Activated naive CD8-positive, alpha-beta T cell (primary cell): ENCODE results near the gene SFI1.
"Not testable (repeated sequence)": the region's sequence is repeated elsewhere in the genome, so short reads cannot be mapped to it uniquely, and the experiment has no call there.

ENCODE experiments used
- H3K27ac Mint-ChIP-seq: one replicate; pipeline ENCODE4 v1.8.0; 2021; ENCODE audit warnings: mixed read lengths
- H3K27me3 Mint-ChIP-seq: one replicate; pipeline ENCODE4 v1.8.0; 2021; ENCODE audit warnings: mixed read lengths
- H3K36me3 Mint-ChIP-seq: one replicate; pipeline ENCODE4 v1.8.0; 2021; ENCODE audit warnings: mixed read lengths
- H3K4me1 Mint-ChIP-seq: one replicate; pipeline ENCODE4 v1.8.0; 2021; ENCODE audit warnings: low read depth, mixed read lengths
- H3K4me3 Mint-ChIP-seq: one replicate; pipeline ENCODE4 v1.8.0; 2021; ENCODE audit warnings: mild to moderate bottlenecking, mixed read lengths
- H3K9me3 Mint-ChIP-seq: one replicate; pipeline ENCODE4 v1.8.0; 2021; ENCODE audit warnings: low read depth, mixed read lengths

The SFI1 gene

GRCh38 chr22:31556627-31557203 lies 60.4 kb downstream of the SFI1 start:
- H3K36me3 Mint-ChIP-seq = no peaks in the 10 kb centered on the region
- no peaks in the 10 kb centered on the region for H3K9me3 Mint-ChIP-seq
- no peak overlapping the region for H3K4me3 Mint-ChIP-seq
- peaks cover 10% of the 10 kb centered on the region for H3K4me1 Mint-ChIP-seq
- H3K27me3 Mint-ChIP-seq = no peaks in the 10 kb centered on the region
- no peak overlapping the region for H3K27ac Mint-ChIP-seq

GRCh38 chr22:31558546-31558945 lies 62.2 kb downstream of the SFI1 start:
- H3K9me3 Mint-ChIP-seq, H3K27ac Mint-ChIP-seq, H3K27me3 Mint-ChIP-seq, H3K36me3 Mint-ChIP-seq, H3K4me1 Mint-ChIP-seq, H3K4me3 Mint-ChIP-seq: not testable (repeated sequence)

- Mint-ChIP-seq H3K4me3 (no peak overlapping the region), H3K4me1 (peaks cover 2% of the 10 kb centered on the region), H3K27me3 (no peaks in the 10 kb centered on the region), H3K36me3 (no peaks in the 10 kb centered on the region), H3K27ac (peak overlapping the region; percentile 54), H3K9me3 (no peaks in the 10 kb centered on the region)
Measured at GRCh38 chr22:31561238-31561887, 65.0 kb downstream of the SFI1 start.

- no peaks in the 10 kb centered on the region for H3K36me3 Mint-ChIP-seq
- H3K27ac Mint-ChIP-seq = no peak overlapping the region
- no peaks in the 10 kb centered on the region for H3K4me1 Mint-ChIP-seq
Measured at GRCh38 chr22:31561970-31562369, 65.6 kb downstream of the SFI1 start.

GRCh38 chr22:31566484-31566883 lies 70.1 kb downstream of the SFI1 start:
- no peak overlapping the region for H3K4me3 Mint-ChIP-seq
- peaks cover 2% of the 10 kb centered on the region for H3K4me1 Mint-ChIP-seq
- H3K27ac Mint-ChIP-seq = peak overlapping the region; percentile 16
- peaks cover 10% of the 10 kb centered on the region for H3K36me3 Mint-ChIP-seq
- H3K9me3 Mint-ChIP-seq = no peaks in the 10 kb centered on the region
- no peaks in the 10 kb centered on the region for H3K27me3 Mint-ChIP-seq

More at GRCh38 chr22:31561970-31562369, 65.6 kb downstream of the SFI1 start:
- Mint-ChIP-seq H3K27me3 (no peaks in the 10 kb centered on the region), H3K4me3 (no peak overlapping the region), H3K9me3 (no peaks in the 10 kb centered on the region)

DNA sequence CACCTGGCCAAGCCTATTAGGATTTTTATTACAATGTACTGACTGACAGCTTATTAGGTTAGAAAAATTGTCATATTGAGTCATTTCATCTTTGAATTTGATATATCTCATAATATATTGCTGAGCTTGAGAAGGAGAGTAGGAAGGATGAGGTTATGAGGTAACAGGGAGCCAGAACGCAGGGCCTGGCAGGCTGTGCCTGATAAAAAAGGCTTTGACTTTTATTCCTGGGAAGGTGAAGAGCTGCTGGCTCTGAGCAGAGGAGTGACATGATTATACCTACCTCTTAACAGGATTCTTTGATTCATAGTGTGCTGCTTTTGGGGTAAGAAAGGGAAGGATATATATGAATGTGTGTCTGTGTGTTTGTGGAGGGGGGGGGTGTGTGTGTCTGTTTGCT lies 70.9 kb downstream of the SFI1 start:
- Mint-ChIP-seq H3K36me3 (peaks cover 13% of the 10 kb centered on the region), H3K4me1 (peaks cover 2% of the 10 kb centered on the region), H3K27me3 (no peaks in the 10 kb centered on the region), H3K27ac (no peak overlapping the region), H3K9me3 (no peaks in the 10 kb centered on the region), H3K4me3 (no peak overlapping the region)

GRCh38 chr22:31567702-31568101 lies 71.4 kb downstream of the SFI1 start:
- Mint-ChIP-seq H3K4me3 (no peak overlapping the region), H3K27me3 (no peaks in the 10 kb centered on the region), H3K27ac (peak overlapping the region; percentile 79), H3K9me3 (no peaks in the 10 kb centered on the region), H3K4me1 (peaks cover 2% of the 10 kb centered on the region), H3K36me3 (peaks cover 13% of the 10 kb centered on the region)

DNA sequence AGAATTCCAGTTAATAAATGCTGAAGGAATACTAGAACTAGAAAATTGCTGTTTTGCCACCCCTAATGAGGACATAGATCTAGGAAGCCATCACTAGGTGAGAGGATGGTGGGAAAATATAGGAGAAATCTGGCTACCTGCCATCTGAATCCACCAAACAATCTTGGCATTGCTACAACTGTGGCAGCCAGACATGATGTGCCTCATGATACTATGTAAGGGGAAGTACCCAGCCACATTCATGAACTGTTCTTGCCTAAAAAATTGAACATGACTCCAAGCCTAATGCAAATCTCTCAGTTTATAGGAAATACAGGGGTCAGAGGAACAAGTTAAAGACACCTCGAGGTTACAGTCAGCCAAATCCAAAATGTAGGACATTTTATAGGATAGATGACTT lies 72.8 kb downstream of the SFI1 start:
- Mint-ChIP-seq H3K4me3 (no peak overlapping the region), H3K27me3 (no peaks in the 10 kb centered on the region), H3K4me1 (peaks cover 2% of the 10 kb centered on the region), H3K27ac (peak overlapping the region; percentile 68), H3K36me3 (peaks cover 13% of the 10 kb centered on the region), H3K9me3 (no peaks in the 10 kb centered on the region)

DNA sequence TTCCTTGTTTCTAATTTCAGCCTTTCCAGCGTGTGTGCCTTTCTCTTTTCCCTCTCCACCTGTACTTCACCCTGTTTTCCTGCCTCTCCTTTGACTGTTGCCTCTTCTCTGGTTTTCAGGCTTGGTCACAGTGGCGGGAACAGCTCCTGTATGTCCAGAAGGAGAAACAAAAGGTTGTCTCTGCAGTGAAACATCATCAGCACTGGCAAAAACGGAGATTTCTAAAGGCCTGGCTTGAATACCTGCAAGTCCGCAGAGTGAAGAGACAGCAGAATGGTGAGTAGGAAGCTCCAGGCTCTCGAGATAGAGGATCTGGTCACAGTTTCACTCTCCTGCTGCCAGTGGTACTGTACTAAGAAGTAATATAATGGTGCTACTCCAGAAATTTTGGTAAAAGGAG lies 76.6 kb downstream of the SFI1 start:
- Mint-ChIP-seq H3K27ac (no peak overlapping the region), H3K9me3 (no peaks in the 10 kb centered on the region), H3K27me3 (no peaks in the 10 kb centered on the region), H3K36me3 (peaks cover 16% of the 10 kb centered on the region), H3K4me3 (no peak overlapping the region), H3K4me1 (peaks cover 4% of the 10 kb centered on the region)

GRCh38 chr22:31574055-31574670 lies 77.8 kb downstream of the SFI1 start:
- Mint-ChIP-seq H3K27ac (no peak overlapping the region), H3K27me3 (no peaks in the 10 kb centered on the region), H3K9me3 (no peaks in the 10 kb centered on the region), H3K4me3 (no peak overlapping the region), H3K4me1 (peaks cover 4% of the 10 kb centered on the region), H3K36me3 (peaks cover 16% of the 10 kb centered on the region)

DNA sequence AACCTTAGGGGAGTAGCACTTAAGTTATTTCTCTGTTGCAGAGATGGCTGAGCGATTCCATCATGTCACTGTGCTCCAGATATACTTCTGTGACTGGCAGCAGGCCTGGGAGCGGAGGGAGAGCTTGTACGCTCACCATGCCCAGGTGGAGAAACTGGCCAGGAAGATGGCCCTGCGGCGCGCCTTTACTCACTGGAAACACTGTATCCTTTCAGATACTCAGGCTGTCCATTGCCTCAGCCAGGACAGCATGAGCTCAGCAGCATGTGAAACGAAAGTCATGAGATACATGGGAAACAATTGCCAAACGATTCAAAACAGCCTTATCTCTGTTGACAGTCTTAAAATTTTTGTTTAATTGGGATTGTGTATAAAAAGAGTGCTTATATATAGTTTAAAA lies 78.9 kb downstream of the SFI1 start:
- Mint-ChIP-seq H3K4me1 (peaks cover 2% of the 10 kb centered on the region), H3K27me3 (no peaks in the 10 kb centered on the region), H3K27ac (no peak overlapping the region), H3K9me3 (no peaks in the 10 kb centered on the region), H3K36me3 (peaks cover 14% of the 10 kb centered on the region), H3K4me3 (no peak overlapping the region)

DNA sequence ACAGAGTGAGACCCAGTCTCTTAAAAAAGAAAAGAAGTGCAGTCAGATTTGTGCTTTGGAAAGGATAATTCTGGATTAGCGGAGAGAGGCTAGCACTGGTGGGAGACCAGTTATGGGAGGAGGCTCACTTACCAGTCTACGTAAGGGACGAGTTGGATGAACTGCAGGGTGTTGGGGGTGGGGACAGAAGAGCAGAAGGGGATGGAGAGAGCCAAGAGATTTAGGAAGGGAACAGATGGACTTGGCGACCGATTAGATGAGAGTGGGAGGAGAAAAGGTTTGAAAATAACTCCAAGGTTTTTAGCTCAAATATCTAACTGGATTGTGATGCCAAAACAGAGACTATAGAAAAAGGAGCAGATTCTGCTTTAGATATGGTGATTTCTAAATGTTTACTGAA lies 81.4 kb downstream of the SFI1 start:
- no peaks in the 10 kb centered on the region for H3K27me3 Mint-ChIP-seq
- peak overlapping the region; percentile 61 for H3K27ac Mint-ChIP-seq
- peaks cover 11% of the 10 kb centered on the region for H3K4me1 Mint-ChIP-seq
- no peaks in the 10 kb centered on the region for H3K9me3 Mint-ChIP-seq
- no peak overlapping the region for H3K4me3 Mint-ChIP-seq
- H3K36me3 Mint-ChIP-seq = peaks cover 7% of the 10 kb centered on the region

DNA sequence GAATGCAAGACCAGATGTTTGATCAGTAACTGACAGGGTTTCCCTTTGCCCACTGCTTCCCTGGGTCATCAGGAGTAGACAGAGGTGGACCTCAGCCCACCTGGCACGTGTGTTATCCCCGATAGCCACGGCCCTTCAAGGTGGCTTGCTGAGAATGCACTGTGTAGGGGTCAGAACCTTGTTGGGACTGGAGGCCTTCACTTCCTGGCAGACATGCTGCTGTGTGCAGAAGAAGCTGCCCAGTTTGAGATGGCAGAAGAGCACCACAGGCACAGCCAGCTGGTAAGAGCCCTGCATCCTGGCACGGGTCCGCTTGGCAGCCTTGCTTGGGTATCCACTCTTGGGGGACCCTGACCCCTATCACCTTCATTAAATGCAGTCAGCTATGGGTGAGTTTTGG lies 81.8 kb downstream of the SFI1 start:
- H3K27me3 Mint-ChIP-seq = no peaks in the 10 kb centered on the region

DNA sequence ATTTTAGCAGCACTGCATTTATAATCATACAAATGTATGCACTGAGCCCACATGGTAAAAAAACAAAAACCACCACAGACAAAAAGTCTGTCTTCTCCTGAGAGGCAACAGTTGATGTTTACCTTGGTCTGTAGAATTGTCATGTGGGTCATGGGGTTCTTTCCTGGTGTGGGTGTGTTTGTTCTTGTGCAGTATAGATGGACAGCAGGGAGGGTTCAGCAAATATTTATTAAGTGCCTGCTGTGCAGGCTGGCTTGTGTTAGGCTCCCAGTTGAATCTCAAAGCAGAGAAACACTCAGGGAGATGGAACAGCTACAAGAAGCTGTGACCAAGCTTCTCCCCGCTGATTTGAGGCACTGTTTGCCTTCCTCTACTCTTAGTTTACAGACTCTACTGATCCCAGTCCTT lies 83.5 kb downstream of the SFI1 start:
- Mint-ChIP-seq H3K36me3 (peaks cover 12% of the 10 kb centered on the region), H3K4me3 (no peak overlapping the region), H3K9me3 (no peaks in the 10 kb centered on the region), H3K4me1 (peaks cover 25% of the 10 kb centered on the region), H3K27me3 (no peaks in the 10 kb centered on the region), H3K27ac (peak overlapping the region; percentile 68)

More for the DNA sequence above, 81.8 kb downstream of the SFI1 start:
- Mint-ChIP-seq H3K4me3 (no peak overlapping the region), H3K4me1 (peaks cover 11% of the 10 kb centered on the region), H3K9me3 (no peaks in the 10 kb centered on the region), H3K36me3 (peaks cover 7% of the 10 kb centered on the region), H3K27ac (no peak overlapping the region)

DNA sequence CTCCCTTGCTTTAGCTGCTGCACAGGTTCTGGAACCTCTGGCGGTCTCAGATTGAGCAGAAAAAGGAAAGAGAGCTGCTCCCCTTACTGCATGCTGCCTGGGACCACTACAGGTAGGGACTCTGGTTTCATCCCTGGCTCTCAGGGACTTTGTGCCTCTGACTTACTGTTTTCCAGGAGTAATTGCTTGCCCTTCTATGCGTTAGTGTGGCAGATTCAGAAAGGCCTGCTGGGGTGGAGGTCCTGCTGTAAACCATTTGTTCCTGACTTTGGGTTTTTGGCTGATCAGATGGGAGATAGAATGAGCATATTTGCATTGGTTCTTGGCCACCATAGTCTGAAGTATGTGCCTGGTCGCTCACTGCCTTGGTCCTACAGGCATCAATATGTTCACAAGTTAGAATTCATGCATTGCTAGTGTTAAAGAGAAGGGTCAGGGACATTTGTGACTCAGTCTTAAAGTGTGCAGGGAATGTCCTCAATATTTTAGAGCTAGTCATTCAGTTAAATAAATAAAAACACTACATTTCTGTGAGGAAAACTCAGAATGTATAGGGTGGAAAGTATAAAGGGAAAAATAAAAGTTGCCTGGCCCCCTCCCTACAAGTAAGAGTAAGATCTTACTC lies 87.6 kb downstream of the SFI1 start:
- Mint-ChIP-seq H3K9me3 (no peaks in the 10 kb centered on the region), H3K27ac (no peak overlapping the region), H3K27me3 (no peaks in the 10 kb centered on the region), H3K36me3 (peaks cover 17% of the 10 kb centered on the region), H3K4me1 (peaks cover 38% of the 10 kb centered on the region), H3K4me3 (no peak overlapping the region)
